GM12891 (cell line): Measurements from ENCODE around the gene NUFIP2.
A peak's percentile ranks its signal among the peaks of the same experiment; 100 is the strongest.
"Not testable (repeated sequence)": the region's sequence is repeated elsewhere in the genome, so short reads cannot be mapped to it uniquely, and the experiment has no call there.

Experiments used
- DNase-seq: peaks from one replicate; pipeline ENCODE4 v3.0.0; 2011; ENCODE audit warnings: low spot score; ENCODE audit not compliant: insufficient read length
- FAIRE-seq: peaks from 2 replicates; lab custom pipeline; 2011; peaks lifted over from hg19 to GRCh38; lab: Jason Lieb, UNC
- PAX5 ChIP-seq: IDR thresholded peaks from 2 replicates; pipeline ENCODE4 v1.6.1; 2011; ENCODE audit warnings: low read length, moderate library complexity, mild to moderate bottlenecking; ENCODE audit not compliant: insufficient read depth, severe bottlenecking
- POLR2A ChIP-seq: IDR thresholded peaks from 2 replicates; pipeline ENCODE4 v1.6.1; 2011; ENCODE audit warnings: low read depth, low read length, control low read depth
- POLR2AphosphoS5 ChIP-seq: IDR thresholded peaks from 2 replicates; pipeline ENCODE4 v1.6.1; 2011; ENCODE audit warnings: low read depth, low read length, control low read depth
- POU2F2 ChIP-seq: IDR thresholded peaks from 2 replicates; pipeline ENCODE4 v1.6.1; 2011; ENCODE audit warnings: low read depth, mild to moderate bottlenecking, control low read depth, low read length, moderate library complexity
- SPI1 ChIP-seq: IDR thresholded peaks from 2 replicates; pipeline ENCODE4 v1.6.1; 2011; ENCODE audit warnings: low read depth, low read length, control low read depth
- TAF1 ChIP-seq: IDR thresholded peaks from 2 replicates; pipeline ENCODE4 v1.6.1; 2011; ENCODE audit warnings: low read depth, low read length, control low read depth

Gene NUFIP2

GRCh38 chr17:29238133-29238850, 55.7 kb downstream of the NUFIP2 start:
- TF ChIP-seq TAF1 = no peak
- TF ChIP-seq SPI1 = no peak
- no peak for TF ChIP-seq PAX5
- no peak for TF ChIP-seq POLR2A
- TF ChIP-seq POLR2AphosphoS5 = no peak
- TF ChIP-seq POU2F2 = no peak
- no peak for FAIRE-seq

GRCh38 chr17:29237476-29238132, 56.3 kb downstream of the NUFIP2 start:
- FAIRE-seq = no peak
- no peak for TF ChIP-seq SPI1
- TF ChIP-seq PAX5 = no peak
- no peak for TF ChIP-seq POLR2AphosphoS5
- TF ChIP-seq POU2F2 = no peak
- TF ChIP-seq TAF1 = no peak
- TF ChIP-seq POLR2A = no peak
- DNase-seq = no peak

More at GRCh38 chr17:29238133-29238850, 55.7 kb downstream of the NUFIP2 start:
- no peak for DNase-seq

GRCh38 chr17:29235904-29236303, 58.0 kb downstream of the NUFIP2 start:
- FAIRE-seq (no peak), DNase-seq (no peak)
- TF ChIP-seq PAX5 (no peak), TAF1 (no peak), POU2F2 (no peak), POLR2AphosphoS5 (no peak), SPI1 (no peak), POLR2A (no peak)

- not testable (repeated sequence) for FAIRE-seq
These were observed 59.0 kb downstream of the NUFIP2 start for GRCh38 chr17:29234972-29235371.

GRCh38 chr17:29233301-29233700, 60.6 kb downstream of the NUFIP2 start:
- DNase-seq (no peak), FAIRE-seq (peak; percentile 40)
- no peak for TF ChIP-seq POU2F2
- TF ChIP-seq PAX5 = no peak
- TF ChIP-seq SPI1 = no peak
- TF ChIP-seq POLR2AphosphoS5 = no peak
- TF ChIP-seq POLR2A = no peak
- no peak for TF ChIP-seq TAF1

More at GRCh38 chr17:29234972-29235371, 59.0 kb downstream of the NUFIP2 start:
- not testable (repeated sequence) for DNase-seq

- no peak for DNase-seq
These were observed 68.6 kb downstream of the NUFIP2 start for GRCh38 chr17:29225396-29225795.

GRCh38 chr17:29221338-29221737, 72.6 kb downstream of the NUFIP2 start:
- not testable (repeated sequence) for FAIRE-seq, DNase-seq

More at GRCh38 chr17:29225396-29225795, 68.6 kb downstream of the NUFIP2 start:
- no peak for TF ChIP-seq POLR2AphosphoS5
- no peak for TF ChIP-seq PAX5
- TF ChIP-seq TAF1 = no peak
- TF ChIP-seq SPI1 = no peak
- no peak for TF ChIP-seq POLR2A
- no peak for TF ChIP-seq POU2F2
- FAIRE-seq = no peak

- TF ChIP-seq POLR2A (no peak), SPI1 (no peak), PAX5 (no peak), POLR2AphosphoS5 (no peak), POU2F2 (no peak), TAF1 (no peak)
- peak; percentile 60 for DNase-seq
- FAIRE-seq = peak; percentile 76
These were observed 74.4 kb downstream of the NUFIP2 start for GRCh38 chr17:29219378-29220047.

GRCh38 chr17:29216856-29217255, 77.1 kb downstream of the NUFIP2 start:
- no peak for TF ChIP-seq PAX5
- no peak for TF ChIP-seq SPI1
- no peak for TF ChIP-seq TAF1
- DNase-seq (no peak), FAIRE-seq (no peak)
